NOMO-1 treated with DMSO at 0.1 percent for 48 hours (cell line): ENCODE measurements around the gene AQP12A.
A peak's percentile ranks its signal among the peaks of the same experiment; 100 is the strongest.
"Not testable (repeated sequence)": the region's sequence is repeated elsewhere in the genome, so short reads cannot be mapped to it uniquely, and the experiment has no call there.

Experiments
- DNase-seq: peaks from one replicate; lab custom pipeline; 2025; ENCODE audit not compliant: unreplicated experiment; lab: John Stamatoyannopoulos, UW

The AQP12A gene, protein sequence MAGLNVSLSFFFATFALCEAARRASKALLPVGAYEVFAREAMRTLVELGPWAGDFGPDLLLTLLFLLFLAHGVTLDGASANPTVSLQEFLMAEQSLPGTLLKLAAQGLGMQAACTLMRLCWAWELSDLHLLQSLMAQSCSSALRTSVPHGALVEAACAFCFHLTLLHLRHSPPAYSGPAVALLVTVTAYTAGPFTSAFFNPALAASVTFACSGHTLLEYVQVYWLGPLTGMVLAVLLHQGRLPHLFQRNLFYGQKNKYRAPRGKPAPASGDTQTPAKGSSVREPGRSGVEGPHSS

GRCh38 chr2:240691631-240692420, at the start of gene AQP12A:
TSS of gene AQP12A (plus strand) at chr2:240691866. CDS start at chr2:240691914, 48 bp downstream.
- DNase-seq = not testable (repeated sequence)

DNA sequence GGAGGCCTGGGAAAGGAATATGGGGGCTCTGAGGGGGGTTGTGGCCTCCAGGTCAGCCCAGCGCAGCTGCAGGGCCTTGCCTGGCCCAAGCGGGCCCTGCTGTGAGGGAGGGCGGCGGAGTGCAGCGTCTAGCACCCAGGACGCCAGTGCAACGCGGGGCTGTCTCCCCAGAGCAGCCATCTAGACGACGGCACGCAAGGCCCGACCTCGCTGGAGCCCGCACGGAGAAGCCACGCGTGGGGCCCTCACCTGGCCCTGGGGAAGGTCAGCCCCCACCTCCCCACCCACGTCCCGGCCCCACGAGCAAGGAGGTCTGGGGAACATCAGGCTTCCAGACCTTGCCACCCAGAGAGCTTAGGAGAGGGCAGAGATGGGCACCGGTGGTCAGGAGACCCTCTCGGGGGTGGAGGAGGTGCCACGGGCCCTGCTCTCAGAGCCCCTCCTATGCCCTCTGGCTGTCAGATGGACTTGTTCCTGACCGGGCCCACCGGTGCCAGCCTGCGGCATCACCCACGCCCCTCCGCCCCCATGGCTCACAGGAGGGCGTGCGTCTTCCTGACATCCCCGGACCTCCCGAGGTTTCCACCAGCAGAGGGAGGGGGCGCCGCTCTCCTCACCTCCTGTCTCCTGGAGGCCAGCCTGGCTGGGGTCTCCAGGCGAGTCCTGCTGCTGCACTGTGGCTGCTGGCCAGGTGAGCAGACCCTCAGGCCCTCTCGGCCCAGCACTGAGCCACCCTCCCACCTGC, 49.4 kb upstream of the AQP12A start:
- no peak for DNase-seq

DNA sequence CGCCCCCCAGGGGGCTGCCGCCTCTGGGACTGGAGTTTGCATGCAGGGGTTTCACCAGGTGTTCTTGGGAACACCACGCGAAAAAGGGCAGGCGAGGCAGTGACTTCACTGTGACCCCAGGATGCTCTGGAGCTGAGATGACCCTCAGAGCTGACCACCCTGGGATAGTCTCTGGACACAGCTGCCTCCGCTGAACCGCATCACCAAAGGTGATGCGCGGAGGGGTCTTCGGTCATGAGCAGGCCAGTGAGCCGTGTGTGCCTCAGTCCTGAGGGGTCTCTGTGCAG, 48.9 kb upstream of the AQP12A start:
- no peak for DNase-seq

DNA sequence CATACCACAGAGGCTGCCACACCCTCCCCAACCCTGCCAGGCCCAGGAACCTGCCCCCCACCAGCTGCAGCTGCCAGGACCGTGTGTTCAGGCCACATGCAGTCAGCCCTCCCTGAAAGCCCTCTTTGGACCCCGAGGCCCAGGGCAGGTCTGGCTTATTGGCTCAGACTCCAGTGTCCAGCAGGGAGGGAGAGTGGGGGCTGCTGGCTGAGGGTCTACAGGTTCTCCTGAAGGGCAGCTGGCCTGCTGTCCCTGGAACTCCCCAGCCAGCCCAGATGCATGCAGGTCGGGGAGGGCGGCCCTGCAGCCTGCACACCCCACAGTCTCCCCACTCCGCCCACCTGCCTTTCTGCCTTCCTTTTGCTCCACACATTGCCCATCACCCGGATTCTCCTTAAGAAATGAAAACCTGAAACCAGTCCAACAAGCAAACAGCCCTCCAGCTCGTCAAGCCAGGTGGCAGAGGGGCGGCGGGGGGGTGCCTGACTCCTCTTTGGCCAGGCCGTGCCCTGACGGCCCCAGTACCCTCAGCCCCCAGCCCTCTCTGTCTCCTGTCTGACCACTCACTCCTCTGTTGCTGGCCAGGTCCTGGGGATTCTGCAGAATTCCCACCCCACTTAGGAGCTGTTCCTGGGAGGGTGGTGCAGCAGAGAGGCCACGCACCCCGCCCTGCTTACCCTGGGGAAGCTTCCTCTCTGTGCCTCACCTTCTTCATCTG, 48.4 kb upstream of the AQP12A start:
- no peak for DNase-seq

DNA sequence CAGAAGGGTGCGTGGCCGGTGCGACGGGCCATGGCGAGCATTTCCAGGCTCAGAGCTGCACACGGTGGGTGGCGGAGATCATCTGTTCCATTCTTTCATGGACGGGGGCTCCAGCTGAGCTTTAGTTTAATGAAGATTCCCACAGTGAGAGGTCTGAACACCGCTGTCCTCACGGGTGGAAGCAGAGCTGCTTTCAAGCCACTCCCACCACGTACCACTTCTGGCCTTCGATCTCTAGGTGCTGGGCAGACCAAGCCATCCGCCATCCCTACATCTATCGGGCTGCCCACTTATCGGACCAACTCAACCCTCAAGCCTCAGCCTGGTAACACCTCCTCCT, 47.9 kb upstream of the AQP12A start:
- DNase-seq = no peak

- no peak for DNase-seq
These were observed 47.5 kb upstream of the AQP12A start for GRCh38 chr2:240644171-240644651.

DNA sequence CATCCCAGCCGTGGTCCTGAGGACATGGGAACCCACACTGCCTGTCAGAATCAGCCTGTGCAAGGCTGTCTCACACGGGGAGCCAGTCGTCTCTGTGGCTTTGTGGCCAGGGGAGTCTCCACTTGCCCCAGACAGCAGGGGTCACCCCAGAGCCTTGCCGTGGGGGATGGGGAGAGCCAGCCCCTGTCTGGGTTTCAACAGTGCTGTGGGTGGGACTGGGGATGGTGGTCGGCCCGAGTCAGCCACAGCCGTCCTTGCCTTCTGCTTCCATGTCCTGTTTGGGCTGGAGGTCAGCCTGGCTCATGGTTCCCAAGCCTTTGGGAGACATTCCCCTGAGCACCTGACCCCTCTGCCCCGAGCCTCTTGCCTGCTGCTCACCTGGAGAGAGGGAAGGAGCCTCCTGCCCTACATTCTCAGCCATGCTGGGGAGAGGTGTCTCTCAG, 46.8 kb upstream of the AQP12A start:
- DNase-seq = no peak

- DNase-seq = no peak
These were observed 46.3 kb upstream of the AQP12A start for GRCh38 chr2:240645346-240645745.

GRCh38 chr2:240645801-240646175, 45.9 kb upstream of the AQP12A start:
- no peak for DNase-seq

DNA sequence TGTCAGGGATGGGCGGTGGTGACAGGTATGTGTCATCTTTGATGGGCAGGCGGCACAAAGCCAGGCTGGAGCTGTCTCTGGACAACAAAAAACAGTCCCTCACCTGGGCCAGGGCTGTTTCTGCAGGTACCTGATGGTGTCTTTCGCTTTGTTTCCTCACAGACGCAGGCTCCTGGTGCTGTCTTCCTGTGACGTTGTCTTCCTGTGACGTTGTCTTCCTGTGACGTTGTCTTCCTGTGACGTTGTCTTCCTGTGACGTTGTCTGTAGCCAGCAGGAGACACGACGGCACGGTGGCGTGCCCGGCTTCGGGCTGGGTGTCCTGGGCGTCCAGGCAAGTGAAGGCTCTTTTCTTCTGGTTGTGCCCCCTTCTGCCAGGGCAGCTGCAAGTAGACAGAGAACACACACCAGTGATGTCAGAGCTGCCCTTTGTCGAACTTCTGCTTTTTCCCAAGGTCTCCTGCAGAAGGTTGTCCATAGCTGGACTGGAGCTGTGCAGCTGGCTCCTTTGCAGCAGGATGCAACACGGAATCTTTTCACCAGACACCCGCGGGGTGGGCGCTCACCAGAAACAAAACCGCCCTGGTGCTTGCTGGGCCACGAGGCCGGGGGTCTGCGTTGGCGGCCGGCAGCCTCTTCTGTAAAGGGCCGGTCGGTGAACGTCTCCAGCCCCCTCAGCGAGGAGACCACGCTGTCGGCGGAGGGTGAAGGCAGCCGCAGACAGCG, 45.3 kb upstream of the AQP12A start:
- DNase-seq = peak; percentile 26

DNA sequence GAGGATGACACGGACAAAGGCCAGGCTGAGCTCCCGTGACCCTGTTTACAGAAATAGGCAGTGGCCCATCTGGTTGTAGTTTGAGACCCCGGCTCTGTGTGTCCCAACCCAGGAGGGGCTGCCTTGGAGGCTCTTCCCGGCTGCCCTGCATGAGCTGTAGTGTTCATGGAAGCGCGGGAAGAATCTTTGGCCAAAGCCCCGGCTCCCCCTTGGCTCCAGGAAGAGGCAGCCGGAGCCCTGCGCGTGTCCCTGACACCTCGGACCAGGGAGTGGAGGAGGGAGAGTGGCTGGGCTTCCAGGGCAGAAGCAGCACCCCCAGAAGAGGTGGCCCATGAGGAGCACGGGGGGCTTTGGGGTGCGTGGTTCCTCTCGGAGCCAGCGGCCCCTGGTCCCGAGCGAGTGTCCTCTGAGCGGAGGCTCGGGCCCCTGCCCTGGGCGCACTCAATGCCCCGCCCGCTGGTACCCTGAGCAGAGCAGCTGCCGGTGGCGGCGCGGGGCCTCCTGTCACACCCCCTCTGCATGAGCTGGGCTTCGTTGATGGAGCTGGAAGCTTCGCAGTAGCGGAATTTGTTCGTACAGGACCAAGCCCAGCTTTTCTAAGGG, 44.7 kb upstream of the AQP12A start:
- no peak for DNase-seq

- DNase-seq = no peak
These were observed 44.0 kb upstream of the AQP12A start for GRCh38 chr2:240647503-240648154.

GRCh38 chr2:240648155-240648649, 43.5 kb upstream of the AQP12A start:
- no peak for DNase-seq

GRCh38 chr2:240648650-240649275, 42.9 kb upstream of the AQP12A start:
- DNase-seq = no peak

- DNase-seq = no peak
These were observed 42.3 kb upstream of the AQP12A start for GRCh38 chr2:240649331-240649730.

DNA sequence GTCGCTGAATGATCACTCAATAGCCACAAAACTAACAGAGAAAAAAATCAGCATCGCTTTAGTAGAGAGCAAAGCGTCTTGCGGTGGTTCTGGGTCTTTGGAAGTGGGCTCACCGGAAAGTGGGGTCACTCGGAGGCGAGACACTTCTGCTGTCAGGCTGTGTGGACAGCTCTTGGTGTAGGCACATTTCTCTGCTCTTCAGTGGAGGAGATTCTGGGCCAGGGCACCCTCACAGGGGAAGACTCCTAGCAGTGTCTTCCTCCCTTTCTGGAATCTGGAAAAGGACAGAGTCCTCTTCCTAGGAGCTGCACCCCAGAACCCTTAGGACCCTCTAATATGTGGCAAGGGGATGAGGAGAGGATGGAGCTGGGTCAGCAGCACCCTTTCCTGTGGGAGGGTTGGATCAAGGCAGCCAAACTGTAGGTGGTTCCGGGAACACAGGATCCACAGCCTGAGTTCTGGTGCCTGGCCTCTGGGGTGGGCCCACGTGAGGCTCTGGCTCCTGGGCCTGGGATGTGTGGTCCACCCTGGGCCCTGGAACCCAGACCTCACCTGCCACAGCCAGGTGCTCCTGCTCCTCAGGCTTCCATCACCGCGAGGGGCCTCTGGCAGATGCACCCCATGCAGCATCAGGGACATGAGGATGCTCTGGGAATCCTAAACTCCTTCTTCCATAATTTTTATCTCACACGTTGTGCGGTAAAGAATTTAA, 41.3 kb upstream of the AQP12A start:
- DNase-seq = no peak

DNA sequence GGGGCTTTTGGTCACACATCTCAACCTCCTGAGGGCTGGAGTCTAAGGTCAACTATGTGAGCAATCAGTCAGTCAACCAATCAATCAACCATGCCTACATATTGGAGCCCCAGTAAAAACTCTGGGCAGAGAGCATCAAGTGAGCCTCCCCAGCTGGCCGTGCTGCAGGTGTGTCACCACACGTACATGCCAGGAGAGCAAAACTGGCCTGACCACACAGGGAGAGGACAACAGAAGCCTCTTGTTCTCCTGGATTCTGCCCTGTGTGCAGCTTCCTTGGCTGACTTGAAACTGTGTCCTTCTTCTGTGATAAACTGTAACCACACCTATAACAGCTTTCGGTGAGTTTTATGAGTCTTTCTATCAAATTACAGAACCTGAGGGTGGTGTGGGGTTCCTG, 40.5 kb upstream of the AQP12A start:
- DNase-seq = no peak
